A673 (cell line): Measurements from ENCODE around the gene ARHGAP15. TPM values are rescaled to one million over a fixed set of nuclear protein-coding genes. Genes with fewer than 3 reads are reported as not detected.

Source experiments
- BruUV-seq: library from RNA; stranded (reverse); fragments of 400-500 nt; replicated peaks from 2 replicates; lab custom pipeline; 2021; lab: Mats Ljungman, UMichigan
- CTCF ChIA-PET: fragments of 300-600 bp; sonication (Branson Sonifier 250); formaldehyde crosslinking; loops from one replicate; lab custom pipeline; 2022; ENCODE audit warnings: antibody characterized with exemption; lab: Charles Lee
- POLR2A ChIA-PET: fragments of 300-600 bp; sonication (Branson Sonifier 250); formaldehyde crosslinking; loops from one replicate; lab custom pipeline; 2022; ENCODE audit warnings: antibody characterized with exemption; ENCODE audit not compliant: low non-redundant PET; lab: Charles Lee
- DNase-seq: peaks from one replicate; pipeline ENCODE4 v3.0.0-alpha.2; 2015; ENCODE audit warnings: low spot score
- H3K27ac ChIP-seq: fragments of 200-600 bp; sonication (generic); 2 replicates; pipeline ENCODE4 v1.5.1; 2016; ENCODE audit warnings: mixed run types, low read depth, mild to moderate bottlenecking, mixed read lengths, antibody characterized with exemption, low read length; ENCODE audit not compliant: poor library complexity, severe bottlenecking
- H3K27me3 ChIP-seq: fragments of 200-600 bp; sonication (generic); replicated peaks from 2 replicates; pipeline ENCODE4 v1.6.1; 2017; ENCODE audit warnings: mixed run types, low read depth, mild to moderate bottlenecking, mixed read lengths, antibody characterized with exemption, low read length; ENCODE audit not compliant: insufficient read depth, poor library complexity
- H3K36me3 ChIP-seq: fragments of 200-600 bp; sonication (generic); 2 replicates; pipeline ENCODE4 v1.6.1; 2016; ENCODE audit warnings: mixed run types, mild to moderate bottlenecking, mixed read lengths, antibody characterized with exemption, low read length; ENCODE audit not compliant: insufficient read depth, poor library complexity, severe bottlenecking
- H3K4me1 ChIP-seq: fragments of 200-600 bp; sonication (generic); 2 replicates; pipeline ENCODE4 v1.6.1; 2017; ENCODE audit warnings: mixed run types, mild to moderate bottlenecking, mixed read lengths, antibody characterized with exemption, low read length; ENCODE audit not compliant: insufficient read depth, poor library complexity, severe bottlenecking
- H3K4me3 ChIP-seq: fragments of 200-600 bp; sonication (generic); 2 replicates; pipeline ENCODE4 v1.5.1; 2016; ENCODE audit warnings: low read depth, mixed run types, mild to moderate bottlenecking, mixed read lengths, low read length; ENCODE audit not compliant: poor library complexity, severe bottlenecking
- H3K9me3 ChIP-seq: fragments of 200-600 bp; sonication (generic); 2 replicates; pipeline ENCODE4 v1.6.1; 2016; ENCODE audit warnings: mixed run types, low read depth, mild to moderate bottlenecking, mixed read lengths, antibody characterized with exemption, low read length; ENCODE audit not compliant: poor library complexity, severe bottlenecking
- EZH2 ChIP-seq: fragments of 200-600 bp; sonication (generic); IDR thresholded peaks from 2 replicates; pipeline ENCODE4 v1.6.1; 2017; ENCODE audit warnings: borderline replicate concordance, low read depth, mild to moderate bottlenecking, mixed read lengths, antibody characterized with exemption, low read length; ENCODE audit not compliant: poor library complexity, severe bottlenecking
- intact Hi-C: fragments of 100-400 bp; cut with micrococcal nuclease; formaldehyde crosslinking; loops from one replicate; pipeline ENCODE4 v1.10.0; 2022; ENCODE audit not compliant: unreplicated experiment
- total RNA-seq: library from RNA; stranded (reverse); gene quantifications from 2 replicates; pipeline ENCODE4 v1.2.3, GENCODE V29; 2021
- TF ChIP-seq, protein P1 (sequence below): fragments of 300-800, 200-600 bp; sonication (generic); conservative IDR thresholded peaks from 2 replicates; pipeline ENCODE4 v1.5.1; 2017; ENCODE audit warnings: low read depth, mild to moderate bottlenecking, antibody characterized with exemption, low read length, moderate library complexity, mixed read lengths

ARHGAP15 gene
- total RNA-seq, 1 experiment from 2014 or later: not detected

DNA sequence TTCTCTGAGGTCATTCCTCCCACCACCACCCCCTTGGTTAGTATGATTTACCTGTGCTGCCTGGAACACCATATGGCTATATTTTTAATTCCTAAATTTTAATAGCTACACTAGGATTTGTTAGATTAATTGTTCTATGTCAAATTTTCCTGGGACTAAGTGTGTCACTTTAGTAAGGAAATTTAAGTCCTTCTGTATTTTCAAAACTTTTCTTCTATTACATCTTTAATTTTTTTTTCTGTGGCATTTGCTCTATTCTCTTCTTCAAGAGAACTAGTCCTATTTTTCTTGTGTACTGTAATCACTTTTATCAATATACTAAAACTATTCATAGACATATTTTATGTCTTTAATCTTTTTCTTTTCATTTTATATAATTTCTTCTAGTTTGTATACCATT is 456.9 kb downstream of the ARHGAP15 start:
- CTCF ChIA-PET: no interaction called here
- Histone ChIP-seq H3K36me3 (no peaks in the 10 kb centered on the region), H3K27ac (no peak overlapping the region), H3K4me3 (no peak overlapping the region), H3K27me3 (no peaks in the 10 kb centered on the region), H3K9me3 (no peaks in the 10 kb centered on the region), H3K4me1 (no peaks in the 10 kb centered on the region)
- TF ChIP-seq, protein P1, sequence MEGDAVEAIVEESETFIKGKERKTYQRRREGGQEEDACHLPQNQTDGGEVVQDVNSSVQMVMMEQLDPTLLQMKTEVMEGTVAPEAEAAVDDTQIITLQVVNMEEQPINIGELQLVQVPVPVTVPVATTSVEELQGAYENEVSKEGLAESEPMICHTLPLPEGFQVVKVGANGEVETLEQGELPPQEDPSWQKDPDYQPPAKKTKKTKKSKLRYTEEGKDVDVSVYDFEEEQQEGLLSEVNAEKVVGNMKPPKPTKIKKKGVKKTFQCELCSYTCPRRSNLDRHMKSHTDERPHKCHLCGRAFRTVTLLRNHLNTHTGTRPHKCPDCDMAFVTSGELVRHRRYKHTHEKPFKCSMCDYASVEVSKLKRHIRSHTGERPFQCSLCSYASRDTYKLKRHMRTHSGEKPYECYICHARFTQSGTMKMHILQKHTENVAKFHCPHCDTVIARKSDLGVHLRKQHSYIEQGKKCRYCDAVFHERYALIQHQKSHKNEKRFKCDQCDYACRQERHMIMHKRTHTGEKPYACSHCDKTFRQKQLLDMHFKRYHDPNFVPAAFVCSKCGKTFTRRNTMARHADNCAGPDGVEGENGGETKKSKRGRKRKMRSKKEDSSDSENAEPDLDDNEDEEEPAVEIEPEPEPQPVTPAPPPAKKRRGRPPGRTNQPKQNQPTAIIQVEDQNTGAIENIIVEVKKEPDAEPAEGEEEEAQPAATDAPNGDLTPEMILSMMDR: no peak
- TF ChIP-seq EZH2: no peak
- intact Hi-C loops: no loop called here
- BruUV-seq: no TSS peak
- POLR2A ChIA-PET: no interaction called here
- DNase-seq: no peak

DNA sequence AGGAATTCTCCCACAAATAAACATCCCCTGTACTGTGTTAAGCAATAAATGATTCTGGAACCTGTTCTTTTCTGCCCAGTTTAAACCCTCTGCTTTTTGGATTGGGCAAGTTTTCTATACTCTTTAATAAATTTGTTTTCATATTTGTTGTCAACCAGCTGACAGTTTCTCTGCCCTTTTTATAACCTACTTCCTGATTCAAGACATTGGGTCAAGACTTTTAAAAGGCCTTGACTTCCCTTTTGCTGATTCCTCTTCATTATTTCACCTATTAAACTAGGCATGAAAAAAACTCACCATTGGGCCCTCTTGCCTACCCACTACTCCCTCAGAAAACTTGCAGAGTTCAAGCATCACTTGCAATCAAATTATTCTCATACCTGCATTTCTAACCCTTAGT is 459.5 kb downstream of the ARHGAP15 start:
- no peaks in the 10 kb centered on the region for H3K27me3 ChIP-seq
- H3K9me3 ChIP-seq: no peaks in the 10 kb centered on the region
- intact Hi-C loops: no loop called here
- ChIA-PET CTCF (no interaction called here), POLR2A (no interaction called here)
- no peak for DNase-seq
- H3K36me3 ChIP-seq: no peaks in the 10 kb centered on the region
- H3K27ac ChIP-seq: no peak overlapping the region
- no peaks in the 10 kb centered on the region for H3K4me1 ChIP-seq
- no peak for TF ChIP-seq EZH2
- TF ChIP-seq, protein P1: no peak
- H3K4me3 ChIP-seq: no peak overlapping the region
- no TSS peak for BruUV-seq

DNA sequence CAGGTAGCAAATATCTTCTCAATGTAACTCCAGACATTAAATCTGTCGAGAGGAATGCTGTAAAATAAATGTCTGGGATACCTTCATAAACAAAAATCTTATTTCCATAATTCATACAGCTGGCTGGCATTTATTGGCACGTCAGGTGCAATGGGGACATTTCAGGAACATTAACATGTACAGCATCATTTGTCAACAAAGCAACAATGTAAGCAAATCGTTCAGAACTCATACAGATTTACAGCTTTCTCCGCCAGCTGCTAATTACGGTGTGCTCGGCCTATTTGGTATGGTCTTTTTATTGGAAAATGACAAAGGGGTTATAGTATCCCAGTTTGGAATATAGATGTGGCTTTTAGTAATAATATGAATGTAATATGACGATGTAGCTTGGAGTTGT is 464.9 kb downstream of the ARHGAP15 start:
- H3K4me1 ChIP-seq: no peaks in the 10 kb centered on the region
- no peaks in the 10 kb centered on the region for H3K36me3 ChIP-seq
- H3K4me3 ChIP-seq: no peak overlapping the region
- BruUV-seq: no TSS peak
- H3K9me3 ChIP-seq: no peaks in the 10 kb centered on the region
- CTCF ChIA-PET: no interaction called here
- DNase-seq: no peak
- no peak overlapping the region for H3K27ac ChIP-seq
- TF ChIP-seq, protein P1: no peak
- TF ChIP-seq EZH2: no peak
- POLR2A ChIA-PET: no interaction called here
- intact Hi-C loops: no loop called here
- H3K27me3 ChIP-seq: no peaks in the 10 kb centered on the region
